LNCaP clone FGC (cell line): Measurements from ENCODE around the gene PELI1.

ENCODE experiments used
- DNase-seq: peaks from one replicate; pipeline ENCODE4 v3.0.0-alpha.2; 2011; ENCODE audit warnings: low read depth
- H3K4me3 ChIP-seq: 2 replicates; pipeline ENCODE4 v1.5.1; 2011; ENCODE audit warnings: mild to moderate bottlenecking, low read depth, low read length, control low read depth
- TF ChIP-seq, protein P1 (sequence below): IDR thresholded peaks from 2 replicates; pipeline ENCODE4 v1.5.1; 2012; ENCODE audit warnings: mild to moderate bottlenecking; ENCODE audit not compliant: control insufficient read depth, insufficient read depth; ENCODE audit errors: extremely low read depth

Gene PELI1

DNA sequence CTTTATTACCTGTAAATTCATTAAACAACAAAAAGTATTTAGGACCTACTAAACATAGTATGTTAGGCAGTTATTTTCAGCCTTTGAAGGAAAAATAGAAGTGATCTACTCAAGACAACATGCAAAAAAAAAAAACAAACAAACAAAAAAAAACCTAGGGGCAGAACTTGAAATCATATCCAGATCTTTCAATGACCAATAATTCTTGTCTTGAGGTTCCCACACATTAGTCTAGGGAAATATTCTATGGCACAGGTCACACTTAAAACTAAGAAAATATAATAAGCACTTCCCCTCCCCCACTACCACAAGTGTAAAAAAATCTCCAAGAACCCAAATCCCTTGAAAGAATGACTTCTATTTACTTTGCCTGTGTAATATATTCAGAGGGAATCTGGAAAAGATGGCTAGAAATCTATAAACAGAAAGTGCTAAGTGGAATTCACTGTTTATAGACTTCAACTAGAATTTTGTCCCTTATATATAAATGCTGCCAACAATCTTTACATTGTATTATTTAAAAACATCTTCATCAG lies 3.5 kb downstream of the PELI1 start:
- TF ChIP-seq, protein P1, sequence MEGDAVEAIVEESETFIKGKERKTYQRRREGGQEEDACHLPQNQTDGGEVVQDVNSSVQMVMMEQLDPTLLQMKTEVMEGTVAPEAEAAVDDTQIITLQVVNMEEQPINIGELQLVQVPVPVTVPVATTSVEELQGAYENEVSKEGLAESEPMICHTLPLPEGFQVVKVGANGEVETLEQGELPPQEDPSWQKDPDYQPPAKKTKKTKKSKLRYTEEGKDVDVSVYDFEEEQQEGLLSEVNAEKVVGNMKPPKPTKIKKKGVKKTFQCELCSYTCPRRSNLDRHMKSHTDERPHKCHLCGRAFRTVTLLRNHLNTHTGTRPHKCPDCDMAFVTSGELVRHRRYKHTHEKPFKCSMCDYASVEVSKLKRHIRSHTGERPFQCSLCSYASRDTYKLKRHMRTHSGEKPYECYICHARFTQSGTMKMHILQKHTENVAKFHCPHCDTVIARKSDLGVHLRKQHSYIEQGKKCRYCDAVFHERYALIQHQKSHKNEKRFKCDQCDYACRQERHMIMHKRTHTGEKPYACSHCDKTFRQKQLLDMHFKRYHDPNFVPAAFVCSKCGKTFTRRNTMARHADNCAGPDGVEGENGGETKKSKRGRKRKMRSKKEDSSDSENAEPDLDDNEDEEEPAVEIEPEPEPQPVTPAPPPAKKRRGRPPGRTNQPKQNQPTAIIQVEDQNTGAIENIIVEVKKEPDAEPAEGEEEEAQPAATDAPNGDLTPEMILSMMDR: no peak
- no peak overlapping the region for H3K4me3 ChIP-seq
- no peak for DNase-seq

DNA sequence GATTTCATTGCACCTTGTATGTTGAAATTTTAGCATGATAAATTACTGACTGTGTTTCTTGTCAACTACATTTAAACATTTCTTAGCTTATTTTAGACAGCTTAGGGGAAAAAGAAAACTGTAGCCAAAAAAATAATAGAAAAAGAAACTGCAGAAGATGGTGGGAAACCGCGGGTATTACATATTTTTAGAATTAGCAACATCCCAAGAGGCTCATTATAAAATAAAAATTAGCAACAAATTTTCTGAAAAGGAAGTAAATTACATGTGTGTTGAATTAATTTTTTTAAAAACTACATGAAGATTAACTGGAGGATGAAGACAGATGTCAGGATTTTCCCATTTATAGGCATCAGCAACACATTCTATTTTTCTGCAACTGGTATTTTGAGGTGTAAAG lies 4.3 kb downstream of the PELI1 start:
- H3K4me3 ChIP-seq: no peak overlapping the region
- TF ChIP-seq, protein P1: no peak
- DNase-seq: no peak

DNA sequence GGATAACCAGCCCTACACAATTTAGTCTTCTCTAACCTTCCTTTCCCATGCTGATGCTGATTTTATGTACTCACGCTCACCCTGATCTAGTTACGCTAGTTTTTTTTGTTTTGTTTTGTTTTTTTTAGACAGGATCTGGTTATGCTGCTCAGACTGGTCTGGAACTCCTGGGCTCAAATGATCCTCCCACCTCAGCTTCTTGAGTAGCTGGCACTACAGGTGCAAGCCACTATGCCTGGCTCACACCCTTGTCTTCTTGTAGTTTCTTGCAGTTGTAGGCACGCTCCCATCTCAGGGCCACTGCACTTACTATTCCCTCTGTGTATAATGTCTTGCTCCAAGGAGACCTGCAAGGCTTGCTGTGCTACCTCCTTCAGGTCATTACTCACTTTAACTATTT lies 6.2 kb downstream of the PELI1 start:
- TF ChIP-seq, protein P1: no peak
- no peak overlapping the region for H3K4me3 ChIP-seq
- DNase-seq: peak; percentile 25

DNA sequence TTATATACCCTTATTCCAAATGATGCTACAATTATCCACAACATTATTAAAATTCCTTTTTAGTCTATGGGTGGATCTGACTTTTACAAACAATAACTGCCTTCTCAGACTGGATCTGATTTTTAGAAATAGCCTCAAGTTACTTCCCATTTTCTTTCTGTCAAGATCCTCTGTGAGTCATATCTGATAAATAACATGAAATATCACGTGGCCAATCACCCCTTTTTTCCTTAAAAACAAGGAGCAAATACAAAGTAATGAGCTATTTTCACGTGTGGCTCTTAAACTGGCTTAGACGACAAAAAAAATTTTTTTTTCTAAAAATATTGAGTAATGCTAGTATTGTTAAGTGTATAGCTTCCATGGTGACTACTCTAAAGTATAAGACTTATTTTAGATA lies 6.7 kb downstream of the PELI1 start:
- TF ChIP-seq, protein P1: no peak
- H3K4me3 ChIP-seq: no peak overlapping the region
- DNase-seq: no peak

DNA sequence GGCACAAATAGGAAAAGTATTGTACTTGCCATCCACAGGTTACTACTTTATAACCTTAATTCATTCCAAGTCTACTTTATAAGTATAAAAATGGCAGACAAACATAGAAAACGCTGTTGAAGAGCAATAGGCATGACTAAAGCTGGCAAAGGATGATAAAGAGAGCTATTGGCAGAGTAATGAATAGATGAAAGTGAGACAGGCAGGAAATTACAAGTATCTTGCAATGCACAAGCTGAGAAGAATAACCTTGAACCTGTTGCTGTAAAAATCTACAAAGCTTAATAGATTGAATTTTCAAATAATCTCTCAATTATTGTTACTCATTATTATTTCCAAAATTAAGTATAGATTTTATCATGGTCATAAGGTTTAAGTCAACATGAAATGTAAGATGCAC lies 8.8 kb downstream of the PELI1 start:
- TF ChIP-seq, protein P1: no peak
- no peak for DNase-seq
- H3K4me3 ChIP-seq: no peak overlapping the region

DNA sequence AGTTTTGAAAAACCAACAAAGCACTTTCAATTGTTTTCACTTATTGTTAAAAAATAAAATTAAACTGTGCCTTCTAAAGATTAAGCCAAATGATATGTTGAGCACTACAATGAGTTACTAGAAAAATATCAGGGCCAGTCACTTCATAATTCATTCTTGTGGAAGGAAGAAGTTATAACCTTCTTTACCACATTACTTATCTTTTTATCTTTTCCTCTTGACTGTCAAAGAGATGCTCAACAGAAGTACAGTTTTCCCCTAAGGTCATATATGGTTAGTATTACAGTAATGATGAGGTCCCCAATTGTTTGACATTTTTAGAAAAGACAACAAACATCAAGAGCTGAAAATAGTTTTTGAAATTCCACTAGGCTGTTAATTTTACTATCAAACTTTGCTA lies 9.4 kb downstream of the PELI1 start:
- no peak overlapping the region for H3K4me3 ChIP-seq
- no peak for DNase-seq
- TF ChIP-seq, protein P1: no peak

DNA sequence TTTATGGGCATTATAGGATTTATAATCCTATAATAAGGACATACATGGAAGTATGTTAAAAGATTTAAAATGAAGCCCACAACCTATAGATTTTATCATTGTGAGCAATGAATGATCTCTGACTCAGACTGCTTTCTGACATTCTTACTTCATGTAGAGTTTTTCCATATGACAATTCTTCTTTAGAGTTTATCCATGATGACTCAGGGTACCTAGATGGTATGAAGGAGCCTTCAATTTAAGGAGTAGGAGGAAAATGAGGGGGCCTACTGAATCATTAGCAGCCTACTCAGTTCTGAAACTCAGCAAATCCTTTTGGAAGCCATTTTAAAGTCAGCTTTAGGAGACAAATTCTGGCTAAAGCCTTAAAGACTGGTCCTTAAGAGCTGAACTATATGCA lies 10.4 kb downstream of the PELI1 start:
- no peak for DNase-seq
- no peak overlapping the region for H3K4me3 ChIP-seq
- TF ChIP-seq, protein P1: no peak
